ENCODE results near the gene ITGA11.

ITGA11 gene

DNA sequence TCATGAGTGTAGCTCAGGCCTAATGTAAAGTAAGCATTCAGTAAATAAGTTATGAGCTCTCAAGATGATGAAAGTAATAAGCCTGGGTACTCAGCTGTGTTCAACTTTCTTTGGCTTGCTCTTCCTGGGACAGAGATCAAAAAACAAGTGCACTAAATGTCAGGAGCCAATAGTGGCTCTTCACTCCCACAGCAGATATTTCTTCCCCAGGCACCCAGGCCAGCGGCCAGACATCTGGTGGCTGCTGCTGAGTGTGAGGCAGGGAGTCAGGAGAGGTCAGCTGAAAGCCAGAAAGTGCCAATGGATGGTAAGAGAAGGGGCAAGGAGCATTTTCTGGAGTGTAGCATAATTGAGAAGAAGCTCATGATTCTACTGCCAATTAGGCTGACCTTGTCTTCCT lies 18.2 kb upstream of the ITGA11 start:
- DNase-seq (ENCODE audit: low read depth in 1 of 2, low spot score in 1 of 2), result no peak
- Histone ChIP-seq H3K27ac (replicated peaks) (no peak overlapping the region), H3K27me3 (ENCODE audit: insufficient read depth, poor library complexity, severe bottlenecking) (peaks cover 26% of the 10 kb centered on the region), H3K4me3 (replicated peaks; ENCODE audit: insufficient read depth, low read length) (no peak overlapping the region)
- TF ChIP-seq GABPA (IDR thresholded peaks at IDR 0.05; ENCODE audit: low read depth) (no peak), POLR2AphosphoS5 (IDR thresholded peaks at IDR 0.05; ENCODE audit: low read depth) (no peak)
- TF ChIP-seq, protein P1, sequence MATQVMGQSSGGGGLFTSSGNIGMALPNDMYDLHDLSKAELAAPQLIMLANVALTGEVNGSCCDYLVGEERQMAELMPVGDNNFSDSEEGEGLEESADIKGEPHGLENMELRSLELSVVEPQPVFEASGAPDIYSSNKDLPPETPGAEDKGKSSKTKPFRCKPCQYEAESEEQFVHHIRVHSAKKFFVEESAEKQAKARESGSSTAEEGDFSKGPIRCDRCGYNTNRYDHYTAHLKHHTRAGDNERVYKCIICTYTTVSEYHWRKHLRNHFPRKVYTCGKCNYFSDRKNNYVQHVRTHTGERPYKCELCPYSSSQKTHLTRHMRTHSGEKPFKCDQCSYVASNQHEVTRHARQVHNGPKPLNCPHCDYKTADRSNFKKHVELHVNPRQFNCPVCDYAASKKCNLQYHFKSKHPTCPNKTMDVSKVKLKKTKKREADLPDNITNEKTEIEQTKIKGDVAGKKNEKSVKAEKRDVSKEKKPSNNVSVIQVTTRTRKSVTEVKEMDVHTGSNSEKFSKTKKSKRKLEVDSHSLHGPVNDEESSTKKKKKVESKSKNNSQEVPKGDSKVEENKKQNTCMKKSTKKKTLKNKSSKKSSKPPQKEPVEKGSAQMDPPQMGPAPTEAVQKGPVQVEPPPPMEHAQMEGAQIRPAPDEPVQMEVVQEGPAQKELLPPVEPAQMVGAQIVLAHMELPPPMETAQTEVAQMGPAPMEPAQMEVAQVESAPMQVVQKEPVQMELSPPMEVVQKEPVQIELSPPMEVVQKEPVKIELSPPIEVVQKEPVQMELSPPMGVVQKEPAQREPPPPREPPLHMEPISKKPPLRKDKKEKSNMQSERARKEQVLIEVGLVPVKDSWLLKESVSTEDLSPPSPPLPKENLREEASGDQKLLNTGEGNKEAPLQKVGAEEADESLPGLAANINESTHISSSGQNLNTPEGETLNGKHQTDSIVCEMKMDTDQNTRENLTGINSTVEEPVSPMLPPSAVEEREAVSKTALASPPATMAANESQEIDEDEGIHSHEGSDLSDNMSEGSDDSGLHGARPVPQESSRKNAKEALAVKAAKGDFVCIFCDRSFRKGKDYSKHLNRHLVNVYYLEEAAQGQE (IDR thresholded peaks at IDR 0.05; ENCODE audit: insufficient replicate concordance, low read depth), result no peak

DNA sequence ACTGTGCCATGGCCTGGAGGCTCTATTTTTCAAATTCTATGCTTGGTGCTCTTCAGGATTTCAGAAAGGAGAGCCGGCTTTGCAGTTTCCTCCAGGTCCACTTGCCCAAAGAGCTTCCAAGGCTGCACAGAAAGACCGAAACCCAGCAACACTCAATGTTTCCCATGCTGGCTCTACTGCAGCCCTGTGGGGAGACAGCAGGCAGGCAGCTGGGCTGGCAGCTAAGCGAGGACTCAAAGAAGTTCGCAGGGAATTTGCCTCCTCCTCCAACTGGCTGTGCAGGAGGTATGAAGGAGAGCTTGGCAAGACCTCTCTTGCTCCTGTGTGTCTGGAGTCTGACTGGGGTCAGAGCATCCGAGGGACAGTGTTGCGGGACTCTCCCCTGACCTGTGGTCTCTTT lies 17.4 kb upstream of the ITGA11 start:
- peaks cover 25% of the 10 kb centered on the region for H3K27me3 ChIP-seq (ENCODE audit: insufficient read depth, poor library complexity, severe bottlenecking)
- no peak for DNase-seq (ENCODE audit: low read depth in 1 of 2, low spot score in 1 of 2)
- no peak overlapping the region for H3K27ac ChIP-seq (replicated peaks)
- no peak overlapping the region for H3K4me3 ChIP-seq (replicated peaks; ENCODE audit: insufficient read depth, low read length)
- TF ChIP-seq POLR2AphosphoS5 (IDR thresholded peaks at IDR 0.05; ENCODE audit: low read depth) (no peak), SPI1 (IDR thresholded peaks at IDR 0.05; ENCODE audit: borderline replicate concordance, low read depth) (no peak)

DNA sequence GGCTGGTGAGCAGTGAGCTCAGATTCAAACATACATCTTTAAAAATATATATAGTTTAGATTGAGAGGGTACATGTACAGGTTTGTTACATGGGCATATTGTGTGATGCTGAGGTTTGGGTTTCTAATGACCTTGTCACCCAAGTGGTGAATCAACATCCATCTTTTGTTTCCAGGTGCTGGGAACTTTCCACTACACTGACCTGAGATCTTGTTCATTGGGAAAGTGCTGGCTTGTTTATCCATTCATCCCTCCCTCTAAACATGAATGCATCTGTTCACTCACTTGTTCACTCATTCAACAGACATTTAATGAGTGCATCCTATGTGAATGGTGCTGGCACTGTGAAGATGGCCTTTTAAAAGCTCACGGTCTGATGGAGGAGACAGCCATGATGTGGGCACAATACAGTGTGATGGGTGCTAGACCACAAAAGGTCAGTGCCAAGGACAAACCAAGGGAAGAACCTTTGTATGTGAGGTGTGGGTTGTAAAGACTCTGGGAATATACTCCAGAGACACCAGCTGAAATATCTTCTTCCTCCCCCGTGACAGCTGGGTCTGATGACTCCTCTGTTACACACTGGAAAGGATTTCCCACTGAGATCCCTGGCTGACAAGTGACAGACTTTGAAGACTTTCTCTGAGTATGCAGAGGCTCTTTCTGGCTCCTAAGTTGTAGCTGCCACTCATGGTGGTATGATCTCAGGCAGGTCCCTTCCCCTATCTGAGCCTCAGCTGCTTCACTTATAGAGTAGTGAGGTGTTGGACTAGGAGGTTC lies 16.2 kb upstream of the ITGA11 start:
- peaks cover 20% of the 10 kb centered on the region for H3K27me3 ChIP-seq (ENCODE audit: insufficient read depth, poor library complexity, severe bottlenecking)
- H3K4me3 ChIP-seq (replicated peaks; ENCODE audit: insufficient read depth, low read length), result no peak overlapping the region
- DNase-seq (ENCODE audit: low read depth in 1 of 2, low spot score in 1 of 2), result no peak
- H3K27ac ChIP-seq (replicated peaks), result no peak overlapping the region
- TF ChIP-seq SPI1 (IDR thresholded peaks at IDR 0.05; ENCODE audit: borderline replicate concordance, low read depth) (no peak), POLR2AphosphoS5 (IDR thresholded peaks at IDR 0.05; ENCODE audit: low read depth) (no peak), GABPA (IDR thresholded peaks at IDR 0.05; ENCODE audit: low read depth) (no peak)
- TF ChIP-seq, protein P2, sequence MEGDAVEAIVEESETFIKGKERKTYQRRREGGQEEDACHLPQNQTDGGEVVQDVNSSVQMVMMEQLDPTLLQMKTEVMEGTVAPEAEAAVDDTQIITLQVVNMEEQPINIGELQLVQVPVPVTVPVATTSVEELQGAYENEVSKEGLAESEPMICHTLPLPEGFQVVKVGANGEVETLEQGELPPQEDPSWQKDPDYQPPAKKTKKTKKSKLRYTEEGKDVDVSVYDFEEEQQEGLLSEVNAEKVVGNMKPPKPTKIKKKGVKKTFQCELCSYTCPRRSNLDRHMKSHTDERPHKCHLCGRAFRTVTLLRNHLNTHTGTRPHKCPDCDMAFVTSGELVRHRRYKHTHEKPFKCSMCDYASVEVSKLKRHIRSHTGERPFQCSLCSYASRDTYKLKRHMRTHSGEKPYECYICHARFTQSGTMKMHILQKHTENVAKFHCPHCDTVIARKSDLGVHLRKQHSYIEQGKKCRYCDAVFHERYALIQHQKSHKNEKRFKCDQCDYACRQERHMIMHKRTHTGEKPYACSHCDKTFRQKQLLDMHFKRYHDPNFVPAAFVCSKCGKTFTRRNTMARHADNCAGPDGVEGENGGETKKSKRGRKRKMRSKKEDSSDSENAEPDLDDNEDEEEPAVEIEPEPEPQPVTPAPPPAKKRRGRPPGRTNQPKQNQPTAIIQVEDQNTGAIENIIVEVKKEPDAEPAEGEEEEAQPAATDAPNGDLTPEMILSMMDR (IDR thresholded peaks at IDR 0.05; ENCODE audit: insufficient read depth, low read length), result no peak
- TF ChIP-seq, protein P1 (IDR thresholded peaks at IDR 0.05; ENCODE audit: insufficient replicate concordance, low read depth), result no peak

DNA sequence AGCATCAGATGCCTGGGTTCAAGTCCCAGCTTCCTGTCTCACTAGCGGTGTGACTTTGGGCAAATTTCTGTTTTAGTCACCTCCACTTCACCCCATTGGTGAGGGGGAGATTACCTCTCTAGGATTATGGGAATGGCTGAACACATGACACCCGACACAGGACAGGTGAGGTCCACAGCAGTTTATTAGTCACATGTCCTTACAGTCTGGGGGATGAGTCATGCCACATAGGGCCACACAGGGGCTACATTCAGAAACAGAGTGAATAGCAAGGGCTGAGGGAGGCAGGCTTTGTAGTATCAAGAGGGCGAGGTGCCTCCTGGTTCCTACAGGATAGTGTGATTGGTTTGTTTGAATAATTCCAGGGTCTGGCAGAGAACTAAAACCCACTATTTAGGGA lies 15.2 kb upstream of the ITGA11 start:
- Histone ChIP-seq H3K27me3 (ENCODE audit: insufficient read depth, poor library complexity, severe bottlenecking) (peaks cover 24% of the 10 kb centered on the region), H3K27ac (replicated peaks) (no peak overlapping the region), H3K4me3 (replicated peaks; ENCODE audit: insufficient read depth, low read length) (no peak overlapping the region)
- DNase-seq (ENCODE audit: low read depth in 1 of 2, low spot score in 1 of 2), result no peak
- no peak for TF ChIP-seq GABPA (IDR thresholded peaks at IDR 0.05; ENCODE audit: low read depth)
- TF ChIP-seq, protein P2 (IDR thresholded peaks at IDR 0.05; ENCODE audit: insufficient read depth, low read length), result no peak
- no peak for TF ChIP-seq POLR2AphosphoS5 (IDR thresholded peaks at IDR 0.05; ENCODE audit: low read depth)
- no peak for TF ChIP-seq SPI1 (IDR thresholded peaks at IDR 0.05; ENCODE audit: borderline replicate concordance, low read depth)
- TF ChIP-seq, protein P1 (IDR thresholded peaks at IDR 0.05; ENCODE audit: insufficient replicate concordance, low read depth), result no peak

All from HL-60 (cell line).